Activated B cell treated with CpG ODN at 0.5 μM for 24 hours (primary cell): Measurements from ENCODE around the gene HCFC1. TPM values are rescaled to one million over a fixed set of nuclear protein-coding genes. Genes with fewer than 3 reads are reported as not detected.

Experiments
- ATAC-seq: fragments of 200-7000 bp; cut with Tn5 transposase; one replicate; pipeline ENCODE4 v1.10.0; 2021; ENCODE audit warnings: low read depth, mild to moderate bottlenecking, moderate library complexity
- CTCF ChIA-PET: fragments of 350-600 bp; sonication (Branson Sonifier 250); formaldehyde crosslinking; loops from one replicate; lab custom pipeline; 2021; ENCODE audit warnings: antibody characterized with exemption; lab: Charles Lee
- POLR2A ChIA-PET: fragments of 350-600 bp; sonication (Branson Sonifier 250); formaldehyde crosslinking; loops from one replicate; lab custom pipeline; 2021; ENCODE audit warnings: antibody characterized with exemption; lab: Charles Lee
- DNase-seq: peaks from one replicate; pipeline ENCODE4 v3.0.0; 2022
- H3K27ac Mint-ChIP-seq: one replicate; pipeline ENCODE4 v1.8.0; 2020; ENCODE audit warnings: mixed read lengths
- H3K27me3 Mint-ChIP-seq: one replicate; pipeline ENCODE4 v1.8.0; 2021; ENCODE audit warnings: mixed read lengths
- H3K36me3 Mint-ChIP-seq: one replicate; pipeline ENCODE4 v1.8.0; 2021; ENCODE audit warnings: low read depth, mixed read lengths
- H3K4me1 Mint-ChIP-seq: one replicate; pipeline ENCODE4 v1.8.0; 2021; ENCODE audit warnings: mixed read lengths
- H3K4me3 Mint-ChIP-seq: one replicate; pipeline ENCODE4 v1.8.0; 2020; ENCODE audit warnings: mild to moderate bottlenecking, mixed read lengths
- H3K9me3 Mint-ChIP-seq: one replicate; pipeline ENCODE4 v1.8.0; 2020; ENCODE audit warnings: mixed read lengths
- CTCF ChIP-seq: fragments of 200-600 bp; IDR thresholded peaks from one replicate; pipeline ENCODE4 v1.8.0; 2022; ENCODE audit warnings: antibody characterized with exemption, mild to moderate bottlenecking
- intact Hi-C: fragments of 100-400 bp; cut with micrococcal nuclease; formaldehyde crosslinking; loops from one replicate; pipeline ENCODE4 v1.15.1; 2024
- total RNA-seq: library from RNA; stranded (reverse); gene quantifications from 2 replicates; pipeline ENCODE4 v1.2.3, GENCODE V29; 2022

The HCFC1 gene
- total RNA-seq, 1 donor from 2014 or later = 79.4 TPM

- TF ChIP-seq CTCF = no peak
- ATAC-seq (no peak), DNase-seq (no peak)
- ChIA-PET CTCF (no interaction called here), POLR2A (interaction anchor here (0.5 kb wide), 1 partner anchor 283 kb away, joined by 12 read pairs; no protein-coding TSS in a partner anchor)
- intact Hi-C loops = no loop called here
- Mint-ChIP-seq H3K9me3 (no peaks in the 10 kb centered on the region), H3K4me1 (peaks cover 25% of the 10 kb centered on the region), H3K27me3 (no peaks in the 10 kb centered on the region), H3K4me3 (no peak overlapping the region), H3K27ac (peak overlapping the region; percentile 66), H3K36me3 (peaks cover 37% of the 10 kb centered on the region)
Measured at GRCh38 chrX:154015581-154016264, 44.1 kb upstream of the HCFC1 start.

- Mint-ChIP-seq H3K27me3 (no peaks in the 10 kb centered on the region), H3K36me3 (peaks cover 43% of the 10 kb centered on the region), H3K4me3 (no peak overlapping the region), H3K27ac (peak overlapping the region; percentile 41), H3K9me3 (no peaks in the 10 kb centered on the region), H3K4me1 (peaks cover 27% of the 10 kb centered on the region)
- intact Hi-C loops = no loop called here
- POLR2A ChIA-PET = interaction anchor here (1.4 to 3.4 kb wide), 4 partner anchors 12 to 44 kb away, joined by 3 to 17 read pairs (median 8); partner anchors contain the start of gene HCFC1
- TF ChIP-seq CTCF = no peak
- no peak for DNase-seq
- CTCF ChIA-PET = interaction anchor here (1.2 to 1.9 kb wide), 4 partner anchors 13 to 90 kb away, joined by 3 to 7 read pairs (median 4); no protein-coding TSS in a partner anchor
- ATAC-seq = no peak
Measured at GRCh38 chrX:154014429-154015380, 43.1 kb upstream of the HCFC1 start.

GRCh38 chrX:154013614-154014360 is 42.2 kb upstream of the HCFC1 start:
- CTCF ChIA-PET = interaction anchor here (1.0 to 1.9 kb wide), 7 partner anchors 12 to 89 kb away, joined by 3 to 7 read pairs (median 5); partner anchors contain the start of gene HCFC1

GRCh38 chrX:154013001-154013421 is 41.4 kb upstream of the HCFC1 start:
- ATAC-seq = no peak
- no peaks in the 10 kb centered on the region for H3K27me3 Mint-ChIP-seq
- no peaks in the 10 kb centered on the region for H3K9me3 Mint-ChIP-seq
- ChIA-PET CTCF (interaction anchor here (0.8 to 1.9 kb wide), 8 partner anchors 10 to 88 kb away, joined by 3 to 7 read pairs (median 5); partner anchors contain the start of gene HCFC1), POLR2A (interaction anchor here (1.2 to 3.4 kb wide), 7 partner anchors 10 to 385 kb away, joined by 3 to 17 read pairs (median 4); partner anchors contain the start of genes HCFC1 and RPL10)
- TF ChIP-seq CTCF = no peak
- intact Hi-C loops = loop anchor here (1.0 to 2.0 kb wide), 2 partner anchors 38 to 522 kb away; no protein-coding TSS in a partner anchor
- peaks cover 35% of the 10 kb centered on the region for H3K4me1 Mint-ChIP-seq
- H3K4me3 Mint-ChIP-seq = no peak overlapping the region
- no peak for DNase-seq
- no peak overlapping the region for H3K27ac Mint-ChIP-seq
- peaks cover 45% of the 10 kb centered on the region for H3K36me3 Mint-ChIP-seq

More at GRCh38 chrX:154013614-154014360, 42.2 kb upstream of the HCFC1 start:
- no peak for TF ChIP-seq CTCF
- Mint-ChIP-seq H3K27ac (peak overlapping the region; percentile 35), H3K4me1 (peaks cover 31% of the 10 kb centered on the region), H3K36me3 (peaks cover 42% of the 10 kb centered on the region), H3K4me3 (no peak overlapping the region), H3K27me3 (no peaks in the 10 kb centered on the region), H3K9me3 (no peaks in the 10 kb centered on the region)
- intact Hi-C loops = loop anchor here (1.0 to 2.0 kb wide), 2 partner anchors 38 to 521 kb away; no protein-coding TSS in a partner anchor
- ATAC-seq (peak; percentile 76), DNase-seq (peak; percentile 32)
- POLR2A ChIA-PET = interaction anchor here (1.2 to 3.4 kb wide), 7 partner anchors 11 to 384 kb away, joined by 3 to 17 read pairs (median 4); partner anchors contain the start of genes HCFC1 and RPL10
